ENCODE measurements around the gene RFT1.

DNA sequence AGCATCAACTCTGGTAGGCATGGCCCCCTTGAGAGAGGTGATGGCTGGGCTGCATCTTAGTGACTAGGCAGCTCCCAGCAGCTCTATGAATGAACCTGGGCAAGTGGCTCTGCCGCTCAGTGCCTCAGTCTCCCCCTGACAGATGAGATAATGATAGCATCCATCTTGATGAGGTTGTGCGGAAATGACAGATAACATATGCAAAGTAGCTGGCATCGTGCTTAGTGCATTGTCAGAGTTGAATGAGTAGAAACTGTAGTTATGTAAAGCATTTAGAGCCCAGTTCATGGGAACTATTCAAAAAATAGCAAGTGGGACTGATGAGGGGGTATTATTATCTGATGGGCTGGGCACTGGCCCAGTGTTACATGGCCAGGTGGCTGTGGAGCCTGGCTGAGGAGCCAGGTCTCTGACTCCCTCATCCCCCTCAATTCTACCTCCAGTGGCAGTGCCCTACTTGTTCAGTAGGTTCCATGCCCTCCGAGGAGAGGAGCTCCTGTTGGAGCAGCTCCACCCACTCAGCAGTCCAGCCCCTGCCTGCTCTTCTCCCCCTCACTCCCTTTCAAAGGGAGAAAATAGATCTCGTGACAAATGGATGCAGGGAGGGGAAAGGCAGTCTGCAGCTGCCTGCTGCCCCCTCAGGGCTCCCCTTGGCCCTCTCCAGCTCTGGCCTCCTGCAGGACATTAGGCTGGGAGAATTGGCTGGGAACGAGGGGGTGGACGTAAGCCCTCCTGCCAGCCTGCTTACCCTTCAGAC, 37.4 kb upstream of the RFT1 start:
- TF ChIP-seq CTCF (IDR thresholded peaks at IDR 0.05; ENCODE audit: insufficient read depth, low read depth, low read length) (no peak), EZH2 (IDR thresholded peaks at IDR 0.05; ENCODE audit: insufficient read depth, low read length) (no peak)
